HK-2 (cell line): ENCODE results near the gene MSH5.
"Not testable (repeated sequence)": the region's sequence is repeated elsewhere in the genome, so short reads cannot be mapped to it uniquely, and the experiment has no call there.

Source experiments
- DNase-seq: peaks from one replicate; pipeline ENCODE4 v3.0.0-alpha.2; 2018; ENCODE audit not compliant: unreplicated experiment

MSH5 gene

DNA sequence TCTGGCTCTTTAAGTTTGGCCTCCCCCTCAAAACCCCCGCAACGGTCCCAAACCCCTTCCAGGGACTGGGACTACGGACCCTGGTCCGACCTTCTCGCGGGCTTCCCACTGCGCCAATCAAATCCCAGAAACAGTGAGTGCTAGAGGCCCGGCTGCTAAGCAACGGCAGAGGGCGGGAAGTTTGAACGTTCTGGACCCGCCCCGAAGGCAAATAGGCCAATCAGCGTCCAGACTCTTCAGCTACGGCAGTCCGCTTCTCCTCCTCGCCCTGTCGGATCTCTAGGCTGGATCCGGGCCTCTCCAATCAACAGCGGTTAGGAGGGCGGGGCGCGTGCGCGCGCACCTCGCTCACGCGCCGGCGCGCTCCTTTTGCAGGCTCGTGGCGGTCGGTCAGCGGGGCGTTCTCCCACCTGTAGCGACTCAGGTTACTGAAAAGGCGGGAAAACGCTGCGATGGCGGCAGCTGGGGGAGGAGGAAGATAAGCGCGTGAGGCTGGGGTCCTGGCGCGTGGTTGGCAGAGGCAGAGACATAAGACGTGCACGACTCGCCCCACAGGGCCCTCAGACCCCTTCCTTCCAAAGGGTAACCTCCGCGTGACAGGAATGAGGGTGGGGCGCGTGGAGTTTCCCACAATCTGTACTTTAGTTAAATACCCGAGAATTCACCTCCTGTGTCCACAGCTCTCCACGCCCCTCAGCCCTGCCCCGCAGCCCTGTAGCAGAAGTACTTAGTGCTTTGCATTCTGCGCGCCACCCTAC, at the start of gene MSH5:
Gene MSH5, plus strand, starts transcription at position 367 of the 758 bp plus-strand sequence. CDS start 462 bp downstream, outside the sequence.
- DNase-seq: peak; percentile 99

DNA sequence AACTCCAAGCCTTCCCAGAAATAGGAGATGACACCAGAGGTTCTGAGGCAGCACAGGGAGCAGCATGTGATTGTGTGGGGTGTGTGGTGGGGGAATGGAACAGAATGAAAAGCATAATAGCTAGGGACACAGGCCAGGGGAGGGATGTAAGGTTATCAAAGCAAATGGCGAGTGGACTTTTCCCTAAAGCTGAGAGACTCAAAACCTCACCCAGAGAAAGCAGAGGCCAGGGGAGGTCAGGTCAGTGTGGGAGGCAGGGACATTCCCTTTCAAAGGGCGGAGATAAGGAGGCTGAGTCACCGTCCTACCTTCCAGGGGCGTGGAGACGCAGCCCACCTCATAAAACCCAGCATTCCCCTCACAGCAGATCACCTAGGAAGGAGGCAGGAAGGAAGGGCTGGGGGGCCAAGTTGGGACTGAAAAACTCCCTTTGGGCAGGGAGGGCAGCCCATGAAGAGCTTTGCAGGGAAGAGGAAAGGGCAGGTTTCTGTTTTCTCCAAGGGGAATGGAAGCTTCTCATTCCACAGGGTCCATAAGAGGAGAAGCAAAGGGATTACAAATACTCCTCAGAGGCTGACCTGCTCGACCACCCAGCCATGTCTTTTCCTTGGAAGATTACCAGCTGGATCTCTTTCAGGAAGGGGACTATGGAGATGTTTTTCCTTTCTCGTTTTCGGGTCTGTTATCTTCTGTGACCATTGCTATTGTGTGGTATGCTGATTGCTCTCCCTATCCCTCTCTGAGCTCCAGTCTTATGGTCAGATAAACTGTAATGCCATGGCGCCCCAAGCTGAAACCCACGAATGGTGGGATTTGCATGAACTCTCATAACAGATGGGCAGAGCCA, 49.4 kb upstream of the MSH5 start:
- no peak for DNase-seq

DNA sequence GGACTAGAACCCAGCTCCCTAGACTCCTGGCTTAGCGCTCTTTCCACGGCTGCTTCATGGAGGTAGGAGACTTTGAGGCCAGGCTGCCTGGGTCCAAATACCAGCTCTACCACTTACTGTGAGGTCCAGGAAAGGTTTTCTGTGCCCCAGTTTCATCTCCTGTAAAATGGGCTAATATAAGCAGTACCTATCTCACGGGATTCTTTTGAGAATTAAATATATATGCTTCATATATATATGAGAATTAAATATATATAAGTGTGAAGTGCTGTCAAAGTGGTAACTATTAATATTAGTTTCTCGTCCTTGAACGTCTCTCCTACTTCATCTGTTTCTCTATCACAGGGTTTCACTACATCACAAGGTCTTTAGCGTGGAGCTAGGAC, 48.7 kb upstream of the MSH5 start:
- DNase-seq: no peak

DNA sequence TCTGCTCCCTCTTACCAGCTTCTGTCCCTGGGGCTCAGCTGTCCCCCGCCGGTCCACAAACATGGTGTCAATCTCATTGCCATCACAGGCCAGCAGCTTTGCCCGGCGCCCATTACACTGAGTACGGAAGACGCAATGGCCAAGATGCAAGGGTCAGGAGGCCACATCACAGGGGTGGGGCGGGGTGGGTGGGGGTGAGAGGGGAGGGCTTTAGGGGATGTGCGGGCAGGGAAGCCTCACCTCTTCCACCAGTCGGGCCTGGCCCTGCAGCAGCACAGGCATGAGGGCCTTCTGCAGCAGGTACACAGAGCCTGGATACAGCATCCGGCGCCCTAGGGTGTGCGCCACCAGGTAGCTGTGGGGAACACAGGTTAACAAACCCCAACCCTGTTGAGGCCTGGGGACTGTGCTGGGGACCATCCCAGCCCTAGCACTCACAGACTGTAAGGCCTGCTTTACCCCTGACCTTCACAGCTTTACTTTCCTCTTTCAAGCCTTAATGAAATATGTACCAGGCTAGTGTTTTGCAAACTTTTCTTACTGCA, 48.2 kb upstream of the MSH5 start:
- DNase-seq: no peak

DNA sequence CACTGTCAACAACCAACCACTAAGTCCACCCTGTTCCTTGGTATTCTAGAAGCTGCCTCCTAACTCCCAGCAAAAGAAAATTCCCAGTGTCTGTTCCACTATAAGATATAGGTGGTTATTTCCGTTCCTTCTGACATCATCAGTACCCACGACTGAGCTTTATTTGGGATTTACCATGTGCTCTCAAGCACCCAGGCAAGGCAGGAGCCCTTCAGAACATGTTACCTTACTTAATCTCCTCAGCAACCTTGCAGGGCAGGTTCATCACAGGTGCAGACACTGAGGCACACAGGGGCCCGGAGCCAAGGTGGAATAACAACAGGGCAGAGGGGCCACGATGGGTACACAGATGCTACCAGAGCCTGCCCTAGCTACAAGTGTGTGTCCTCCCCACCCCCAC, 47.5 kb upstream of the MSH5 start:
- no peak for DNase-seq

DNA sequence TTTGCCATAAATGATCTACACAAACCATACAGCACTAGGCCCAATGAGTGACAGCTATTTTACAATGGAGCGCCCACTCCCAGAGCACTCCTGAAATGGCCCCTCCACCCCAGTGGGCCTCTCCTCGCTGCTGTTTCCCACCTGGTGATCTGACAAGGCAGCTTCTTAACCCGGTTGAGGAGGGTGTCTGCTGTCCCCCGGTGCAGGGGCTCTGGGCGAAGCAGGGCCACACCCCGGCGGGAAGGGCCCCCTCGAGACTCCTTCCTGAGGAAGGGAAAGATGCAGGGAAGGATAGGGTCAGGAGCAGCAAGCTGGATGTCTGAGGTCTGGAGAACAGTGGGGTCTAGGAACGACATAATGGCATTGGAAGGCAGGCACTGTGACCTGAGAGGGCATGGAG, 46.9 kb upstream of the MSH5 start:
- DNase-seq: no peak

DNA sequence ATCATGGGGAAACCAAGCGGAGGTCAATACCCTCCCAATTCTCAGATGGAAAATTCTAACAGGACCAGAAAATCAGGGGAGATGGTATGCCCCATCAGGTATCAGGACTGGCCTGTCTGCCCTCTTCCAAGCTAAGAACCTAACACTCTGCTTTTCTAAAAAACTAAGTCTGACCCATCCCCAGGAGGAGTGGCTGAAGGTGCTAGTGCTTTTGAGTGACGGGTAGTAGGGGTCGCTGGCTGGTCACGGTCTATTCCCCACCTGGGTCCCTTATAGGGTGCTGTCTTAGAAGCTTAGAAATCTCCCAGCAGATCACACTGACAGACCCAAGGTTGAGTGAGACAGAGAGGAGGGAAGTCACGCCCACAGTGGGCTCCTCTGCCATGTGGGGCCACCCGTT, 46.3 kb upstream of the MSH5 start:
- no peak for DNase-seq

DNA sequence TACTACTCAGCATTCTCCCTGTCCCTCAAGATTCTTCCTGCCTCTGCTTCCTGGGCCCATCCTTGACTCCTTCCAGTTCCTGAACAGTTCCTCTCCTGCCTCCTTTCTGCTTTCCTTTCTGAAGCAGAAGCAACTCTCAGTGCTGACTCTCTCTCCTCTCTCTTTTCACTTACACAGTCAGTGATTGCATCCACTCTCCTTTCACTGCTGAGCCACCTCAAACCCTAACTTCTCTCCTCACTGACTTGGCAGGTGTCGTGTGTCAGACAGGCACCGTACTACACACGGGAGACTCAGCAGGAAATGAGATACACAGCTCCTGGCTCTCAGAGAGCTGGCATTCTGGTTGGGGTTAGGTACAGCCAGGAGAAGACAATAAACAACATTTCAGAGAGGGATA, 42.2 kb upstream of the MSH5 start:
- DNase-seq: no peak

DNA sequence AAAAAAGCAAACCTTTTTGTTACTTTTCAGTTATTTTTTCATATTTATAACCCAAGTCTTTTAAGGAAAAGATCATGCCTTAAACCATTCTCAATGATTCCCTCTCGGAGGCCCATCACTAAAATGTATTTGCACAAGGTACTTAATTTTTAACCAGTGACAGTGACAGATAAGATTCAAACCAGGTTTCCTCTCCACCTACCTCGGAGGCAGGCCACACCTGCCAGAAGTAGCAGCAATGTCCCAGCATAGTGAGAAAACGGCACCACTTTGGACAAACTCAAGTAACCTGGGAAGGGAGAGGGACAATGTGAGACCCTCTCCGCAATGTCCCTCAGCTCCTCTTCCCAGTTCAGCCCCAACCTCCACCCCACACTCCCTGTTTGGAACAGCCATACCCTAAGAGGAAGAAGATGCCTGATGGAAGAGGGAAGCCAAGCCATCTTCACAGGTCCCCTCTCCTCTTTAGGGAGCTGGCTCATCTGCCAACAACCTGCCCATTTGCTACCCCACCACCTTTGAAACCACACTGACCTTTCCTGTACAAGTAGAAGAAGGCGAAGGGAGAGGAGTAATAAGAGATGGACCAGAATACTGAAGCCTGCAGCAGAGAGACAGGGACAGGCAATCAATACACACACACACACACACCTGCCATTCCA, 38.9 kb upstream of the MSH5 start:
- DNase-seq: no peak

DNA sequence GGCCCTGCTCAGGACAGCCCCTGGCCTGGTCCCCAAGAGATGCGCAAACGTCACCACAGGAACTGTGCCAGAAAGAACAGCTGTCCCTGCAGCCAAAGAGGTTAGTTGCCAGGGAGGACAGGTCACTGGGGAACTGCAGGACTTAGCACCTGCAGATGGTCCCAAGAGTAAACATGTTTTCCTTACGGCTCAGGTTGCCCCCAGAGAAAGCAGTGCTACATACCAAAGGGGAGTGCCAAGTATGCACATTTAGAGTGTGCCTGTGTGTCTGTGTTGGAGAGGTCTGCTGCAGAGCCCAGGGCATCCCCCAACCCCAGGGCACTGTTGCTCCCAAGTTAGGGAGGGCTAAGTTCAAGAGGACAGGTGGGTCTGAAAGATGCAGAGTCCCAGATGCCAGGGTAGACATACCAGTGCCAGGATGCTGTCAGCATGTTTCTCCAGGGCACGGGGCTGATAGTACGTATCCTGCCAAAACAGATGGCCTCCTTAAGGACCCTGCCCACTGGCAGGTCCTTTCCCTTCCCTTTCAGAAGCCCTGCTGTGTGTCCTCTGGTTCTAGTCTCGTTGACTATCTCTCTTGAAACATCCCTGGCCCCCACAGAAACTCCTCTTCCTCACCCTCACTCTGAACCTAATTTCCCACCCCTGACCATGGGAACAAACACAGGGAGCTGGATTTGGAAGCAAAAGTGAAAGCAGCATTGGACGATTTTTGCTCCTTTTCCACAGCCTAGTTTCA, 38.0 kb upstream of the MSH5 start:
- no peak for DNase-seq

DNA sequence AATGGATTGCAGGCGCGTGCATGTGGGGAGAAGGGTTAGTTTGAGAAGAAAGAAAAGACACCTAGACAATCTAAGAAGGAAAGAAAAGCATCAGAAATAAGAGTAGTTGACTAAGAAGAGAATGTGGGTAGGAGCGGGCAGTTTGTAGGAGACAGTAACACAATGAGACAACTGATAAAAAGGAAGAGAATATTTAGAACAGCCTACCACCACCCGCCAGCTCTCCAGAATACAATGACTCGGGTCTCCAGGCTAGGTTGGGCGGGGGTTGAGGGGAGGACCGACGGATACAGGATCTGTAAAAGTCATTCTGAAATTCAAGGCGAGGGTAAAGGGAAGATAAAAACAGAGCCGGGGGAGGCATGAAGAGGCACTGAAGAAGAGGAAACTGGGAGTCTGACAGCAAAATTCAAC, 37.4 kb upstream of the MSH5 start:
- no peak for DNase-seq

DNA sequence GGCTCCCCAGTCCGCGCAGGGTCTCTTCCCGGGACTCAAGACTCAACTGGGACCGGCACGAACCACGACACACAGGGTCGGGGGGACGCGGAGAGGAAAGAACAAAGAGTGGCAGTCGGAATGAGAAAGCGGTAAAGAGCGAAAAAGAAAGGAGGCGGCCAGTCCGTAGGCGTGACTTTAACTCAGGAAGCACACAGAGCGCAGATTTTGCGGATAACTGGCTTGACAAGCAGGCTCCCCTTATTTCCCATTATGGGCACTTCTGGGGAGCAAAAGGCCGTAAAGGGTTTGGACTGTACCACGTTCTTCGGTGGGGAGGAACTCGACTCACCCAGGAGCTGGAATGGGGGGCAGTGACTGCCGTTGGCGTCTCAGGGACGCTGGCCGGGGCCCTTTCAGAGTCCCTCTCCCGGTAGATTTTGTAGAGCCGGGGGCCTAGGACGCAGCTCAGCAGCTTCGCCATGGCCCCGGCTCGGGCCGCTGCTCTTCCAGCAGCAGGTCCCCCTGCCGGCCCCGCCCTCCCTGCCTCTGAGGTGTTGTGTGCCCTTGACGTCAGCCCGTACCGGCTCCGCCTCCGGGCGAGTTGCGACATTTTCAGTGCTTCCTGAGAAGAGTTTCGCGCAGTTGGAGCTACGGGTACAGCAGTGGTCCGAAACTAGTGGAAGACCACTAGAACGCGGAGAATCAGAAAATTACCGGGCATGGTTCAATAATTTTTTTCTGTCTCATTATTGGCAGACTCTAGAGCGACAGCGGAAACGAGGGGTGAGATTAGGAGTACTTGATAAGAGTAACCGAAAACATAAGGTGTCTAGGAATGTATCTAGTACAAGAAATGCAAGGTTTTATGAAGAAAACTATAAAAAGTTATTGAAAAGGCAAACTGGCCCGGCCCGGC, 36.7 kb upstream of the MSH5 start, which contains the start of gene ABHD16A:
Gene ABHD16A, minus strand, starts transcription at position 506 of the 898 bp plus-strand sequence. Its CDS starts 43 bp downstream, at position 463.
- peak; percentile 96 for DNase-seq

DNA sequence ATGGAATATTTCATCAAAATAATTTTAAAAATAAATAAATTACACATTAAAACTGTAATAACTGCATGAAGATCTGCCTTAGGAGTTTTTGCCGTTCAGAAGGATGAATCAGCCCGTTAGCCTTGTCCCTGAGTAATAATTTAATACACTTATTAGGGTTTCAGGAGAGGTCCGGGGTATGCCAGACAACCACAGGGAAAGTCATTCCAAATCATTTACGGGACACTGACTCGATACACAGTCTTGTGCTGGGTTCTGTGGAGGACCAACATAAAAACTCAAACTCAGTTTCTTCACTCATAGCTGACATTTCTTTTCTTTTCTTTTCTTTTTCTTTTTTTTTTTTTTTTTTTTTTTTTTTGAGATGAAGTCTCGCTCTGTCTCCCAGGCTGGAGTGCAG, 33.9 kb upstream of the MSH5 start:
- DNase-seq: no peak

DNA sequence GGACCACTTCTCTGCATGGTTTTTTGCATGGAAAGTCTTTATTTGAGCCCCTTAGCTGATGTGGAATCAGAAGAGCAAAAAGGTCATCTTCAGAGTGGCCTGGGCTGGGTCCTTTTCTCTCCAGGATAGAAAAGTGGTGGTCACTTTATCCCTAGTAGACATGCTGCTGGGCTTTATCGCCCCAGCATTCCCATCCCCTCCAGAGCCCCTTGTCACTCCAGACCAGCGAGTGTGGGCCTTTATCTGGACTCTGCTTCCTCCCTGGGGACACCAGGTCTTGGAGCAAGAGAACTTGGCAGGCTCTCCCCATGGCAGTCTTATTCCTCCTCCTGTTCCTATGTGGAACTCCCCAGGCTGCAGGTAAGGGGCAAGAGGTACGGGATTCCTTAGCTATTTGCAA, 33.2 kb upstream of the MSH5 start, which contains the start of gene LY6G6F:
Gene LY6G6F, plus strand, starts transcription at position 268 of the 400 bp plus-strand sequence. Its CDS starts 41 bp downstream, at position 309.
- no peak for DNase-seq

DNA sequence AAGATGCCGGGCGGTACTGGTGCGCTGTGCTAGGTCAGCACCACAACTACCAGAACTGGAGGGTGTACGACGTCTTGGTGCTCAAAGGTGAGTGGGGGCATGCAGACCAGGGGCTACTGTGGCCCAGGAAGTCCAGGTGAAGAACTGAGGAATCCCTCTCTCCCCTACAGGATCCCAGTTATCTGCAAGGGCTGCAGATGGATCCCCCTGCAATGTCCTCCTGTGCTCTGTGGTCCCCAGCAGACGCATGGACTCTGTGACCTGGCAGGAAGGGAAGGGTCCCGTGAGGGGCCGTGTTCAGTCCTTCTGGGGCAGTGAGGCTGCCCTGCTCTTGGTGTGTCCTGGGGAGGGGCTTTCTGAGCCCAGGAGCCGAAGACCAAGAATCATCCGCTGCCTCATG, 32.1 kb upstream of the MSH5 start:
- no peak for DNase-seq

DNA sequence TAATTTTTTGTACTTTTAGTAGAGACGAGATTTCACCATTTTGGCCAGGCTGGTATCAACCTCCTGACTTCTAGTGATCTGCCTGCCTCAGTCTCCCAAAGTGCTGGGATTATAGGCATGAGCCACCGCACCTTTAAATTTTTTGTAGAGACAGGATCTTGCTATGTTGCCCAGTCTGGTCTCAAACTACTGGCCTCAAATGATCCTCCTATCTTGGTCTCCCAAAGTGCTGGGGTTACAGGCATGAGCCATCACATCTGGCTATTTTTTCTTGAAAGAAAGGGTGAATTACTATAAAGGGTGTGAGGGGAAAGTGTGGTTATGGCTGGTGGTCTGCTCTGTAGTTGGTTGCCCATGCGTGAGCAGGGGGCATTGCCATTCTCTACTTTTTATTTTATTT, 31.6 kb upstream of the MSH5 start:
- no peak for DNase-seq

DNA sequence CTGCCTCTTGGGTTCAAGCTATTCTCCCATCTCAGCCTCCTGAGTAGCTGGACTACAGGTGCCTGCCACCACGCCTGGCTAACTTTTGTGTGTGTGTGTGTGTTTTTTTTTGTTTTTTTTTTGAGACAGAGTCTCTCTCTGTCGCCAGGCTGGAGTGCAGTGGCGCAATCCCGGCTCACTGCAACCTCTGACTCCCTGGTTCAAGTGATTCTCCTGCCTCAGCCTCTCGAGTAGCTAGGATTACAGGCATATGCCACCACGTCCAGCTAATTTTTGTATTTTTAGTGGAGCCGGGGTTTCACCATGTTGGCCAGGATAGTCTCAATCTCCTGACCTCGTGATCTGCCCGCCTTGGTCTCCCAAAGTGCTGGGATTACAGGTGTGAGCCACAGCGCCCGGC, 30.6 kb upstream of the MSH5 start:
- not testable (repeated sequence) for DNase-seq

DNA sequence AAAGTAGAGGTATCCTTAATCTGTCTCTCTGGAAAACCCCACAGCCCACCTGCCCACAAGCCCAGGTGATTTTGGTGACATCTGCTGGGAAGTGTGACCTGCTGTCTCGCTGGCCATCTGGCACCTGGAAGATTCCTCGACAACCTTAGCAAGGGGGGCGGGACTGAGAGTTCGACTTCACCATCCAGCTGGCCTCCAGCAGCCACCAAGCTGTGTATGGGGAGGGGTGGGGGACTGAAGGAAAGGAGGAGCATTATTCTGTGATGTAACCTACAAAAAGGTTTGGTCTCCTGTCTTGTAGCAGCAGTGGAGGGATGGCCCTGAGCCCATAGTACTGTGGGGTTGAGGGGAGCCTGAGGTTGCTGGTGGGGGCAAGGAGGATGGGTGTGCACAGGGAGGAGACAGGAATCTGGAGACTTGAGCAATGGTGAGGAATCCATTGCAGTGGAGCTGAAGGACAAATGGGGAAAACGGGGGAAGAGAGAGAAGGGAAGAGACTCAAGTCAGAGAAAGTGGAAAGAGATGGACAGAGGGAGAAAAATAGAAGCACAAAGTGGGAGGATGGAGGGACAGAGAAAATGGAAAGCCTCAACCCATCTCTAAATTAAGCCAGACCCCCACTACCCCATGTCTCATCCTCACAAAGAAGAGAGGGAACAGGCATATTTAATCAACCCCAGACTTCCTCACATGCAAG, 29.1 kb upstream of the MSH5 start:
- DNase-seq: no peak

DNA sequence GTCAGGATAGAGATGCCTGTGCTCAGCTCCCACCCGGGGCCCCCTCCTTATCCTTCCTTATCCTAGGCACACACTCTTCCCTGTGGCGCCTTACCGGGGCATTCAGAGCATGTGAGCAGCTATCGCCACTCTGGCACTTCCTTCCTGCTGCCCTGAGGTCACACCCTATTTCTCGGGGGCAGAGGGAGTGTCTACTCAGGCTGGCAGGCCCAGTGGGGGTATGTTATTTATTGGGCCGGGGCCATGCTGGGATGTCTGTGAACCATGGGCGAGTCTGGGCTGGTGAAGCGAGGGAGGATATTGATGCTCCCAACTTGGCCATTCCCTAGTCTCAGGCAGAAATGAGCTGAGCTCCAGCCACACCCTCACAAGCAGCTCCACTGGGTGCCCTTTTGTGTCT, 28.6 kb upstream of the MSH5 start:
- DNase-seq: no peak

DNA sequence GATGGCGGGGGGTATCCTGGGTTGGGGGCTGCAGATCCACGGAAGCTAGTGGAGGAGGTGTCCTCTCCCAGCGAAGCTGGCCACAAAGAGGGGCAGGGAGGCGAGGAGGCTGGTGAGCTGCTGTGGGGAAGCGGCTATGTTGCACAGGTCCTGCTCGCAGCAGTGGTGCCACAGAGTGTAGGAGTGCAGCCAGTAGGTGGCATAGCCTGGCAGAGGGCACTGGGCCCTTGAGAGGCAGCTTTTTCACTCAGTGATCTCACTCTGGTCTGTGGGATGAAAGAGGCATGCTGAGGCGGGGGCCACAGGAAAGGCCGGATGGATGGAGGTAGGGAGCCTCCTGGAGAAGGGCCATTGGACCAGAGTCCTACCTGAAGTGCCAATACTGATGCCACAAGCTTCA, 27.5 kb upstream of the MSH5 start:
- no peak for DNase-seq
